Measurements from ENCODE around the gene PIGT. TPM values are rescaled to one million over a fixed set of nuclear protein-coding genes. Genes with fewer than 3 reads are reported as not detected.

Gene PIGT
- total and polyA plus RNA-seq, 2 of the 13 experiments (the other 11 are each of a cell fraction or from before 2014, with no cell fraction given), result 65.9 to 74.1 TPM

GRCh38 chr20:45373353-45374100 lies 42.4 kb upstream of the PIGT start (continued):
- no peak for TF ChIP-seq REST (IDR thresholded peaks at IDR 0.05; ENCODE audit: borderline replicate concordance in 1 of 2, low read depth in 1 of 2, low read length in 2 of 2)
- TF ChIP-seq AKNA (CRISPR knock-in tag; IDR thresholded peaks at IDR 0.05; ENCODE audit: borderline replicate concordance), result no peak
- no peak for TF ChIP-seq HHEX (CRISPR knock-in tag; IDR thresholded peaks at IDR 0.05)
- TF ChIP-seq ZNF580 (CRISPR knock-in tag; IDR thresholded peaks at IDR 0.05; ENCODE audit: borderline replicate concordance, low read depth), result peak; percentile 81; the same call in 1 of the 2 replicates
- TF ChIP-seq RARG (CRISPR knock-in tag; IDR thresholded peaks at IDR 0.05; ENCODE audit: low read depth), result no peak
- no peak; the same call in 1 of the 2 replicates for TF ChIP-seq NCOR1 (IDR thresholded peaks at IDR 0.05; ENCODE audit: borderline replicate concordance, low read length)
- TF ChIP-seq THAP8 (CRISPR knock-in tag; IDR thresholded peaks at IDR 0.05; ENCODE audit: borderline replicate concordance), result no peak
- TF ChIP-seq HNRNPLL (IDR thresholded peaks at IDR 0.05; ENCODE audit: low read depth, low read length, poor library complexity, severe bottlenecking), result no peak
- no peak for TF ChIP-seq KLF9 (CRISPR knock-in tag; IDR thresholded peaks at IDR 0.05; ENCODE audit: low read depth)
- TF ChIP-seq CBX5 (CRISPR knock-in tag; IDR thresholded peaks at IDR 0.05; ENCODE audit: borderline replicate concordance), result peak; percentile 77; the same call in 1 of the 2 replicates
- no peak for TF ChIP-seq ZNF160 (CRISPR knock-in tag; IDR thresholded peaks at IDR 0.05)
- peak; percentile 32; the same call in 1 of the 2 replicates for TF ChIP-seq FOXK1 (CRISPR knock-in tag; IDR thresholded peaks at IDR 0.05; ENCODE audit: borderline replicate concordance, low read depth)
- peak; percentile 61 for TF ChIP-seq ZNF687 (CRISPR knock-in tag; IDR thresholded peaks at IDR 0.05)
- no peak for TF ChIP-seq ZNF34 (CRISPR knock-in tag; IDR thresholded peaks at IDR 0.05; ENCODE audit: borderline replicate concordance)

All from HepG2 (cell line).